Astrocyte (in vitro differentiated cells and primary cell): ENCODE results near the gene USP34. TPM values are rescaled to one million over a fixed set of nuclear protein-coding genes. Genes with fewer than 3 reads are reported as not detected.
A peak's percentile ranks its signal among the peaks of the same experiment; 100 is the strongest.

Source experiments
- DNase-seq: peaks from one replicate; pipeline ENCODE4 v3.0.0-alpha.2; 2010; ENCODE audit warnings: low read depth
- FAIRE-seq: peaks from 2 replicates; lab custom pipeline; 2011; peaks lifted over from hg19 to GRCh38; lab: Jason Lieb, UNC
- H2AFZ ChIP-seq: 2 replicates; pipeline ENCODE4 v1.6.0; 2012; ENCODE audit warnings: low read depth, low read length, inconsistent platforms
- H3K27ac ChIP-seq: 2 replicates; pipeline ENCODE4 v1.5.1; 2011; ENCODE audit warnings: low read depth, low read length, inconsistent platforms
- H3K27me3 ChIP-seq: 2 replicates; pipeline ENCODE4 v1.6.0; 2011; ENCODE audit warnings: low read length, inconsistent platforms; ENCODE audit not compliant: insufficient read depth
- H3K36me3 ChIP-seq: 2 replicates; pipeline ENCODE4 v1.5.1; 2011; ENCODE audit warnings: low read length, inconsistent platforms; ENCODE audit not compliant: insufficient read depth
- H3K4me1 ChIP-seq: 2 replicates; pipeline ENCODE4 v1.5.1; 2011; ENCODE audit warnings: low read length, inconsistent platforms; ENCODE audit not compliant: insufficient read depth
- H3K4me2 ChIP-seq: 2 replicates; pipeline ENCODE4 v1.6.0; 2012; ENCODE audit warnings: low read length, inconsistent platforms
- H3K4me3 ChIP-seq: 2 replicates; pipeline ENCODE4 v1.5.1; 2011; ENCODE audit warnings: low read depth, mild to moderate bottlenecking, low read length, inconsistent platforms; ENCODE audit not compliant: insufficient read depth
- H3K79me2 ChIP-seq: 2 replicates; pipeline ENCODE4 v1.6.0; 2012; ENCODE audit warnings: mild to moderate bottlenecking, low read length, inconsistent platforms; ENCODE audit not compliant: insufficient read depth
- H3K9ac ChIP-seq: 2 replicates; pipeline ENCODE4 v1.6.0; 2012; ENCODE audit warnings: mild to moderate bottlenecking, low read length, inconsistent platforms
- H3K9me3 ChIP-seq: 2 replicates; pipeline ENCODE4 v1.5.1; 2012; ENCODE audit warnings: low read depth, mild to moderate bottlenecking, low read length, inconsistent platforms; ENCODE audit not compliant: insufficient read depth
- H4K20me1 ChIP-seq: 2 replicates; pipeline ENCODE4 v1.6.0; 2012; ENCODE audit warnings: low read length, inconsistent platforms; ENCODE audit not compliant: insufficient read depth
- H3K27ac Mint-ChIP-seq: one replicate; pipeline ENCODE4 v1.8.0; 2021; ENCODE audit warnings: mild to moderate bottlenecking, mixed read lengths; ENCODE audit not compliant: unreplicated experiment
- H3K27me3 Mint-ChIP-seq: one replicate; pipeline ENCODE4 v1.8.0; 2021; ENCODE audit warnings: low read depth, mixed read lengths; ENCODE audit not compliant: unreplicated experiment
- H3K36me3 Mint-ChIP-seq: one replicate; pipeline ENCODE4 v1.8.0; 2021; ENCODE audit warnings: low read depth, mixed read lengths; ENCODE audit not compliant: unreplicated experiment
- H3K4me1 Mint-ChIP-seq: one replicate; pipeline ENCODE4 v1.8.0; 2021; ENCODE audit warnings: low read depth, mixed read lengths; ENCODE audit not compliant: unreplicated experiment
- H3K4me3 Mint-ChIP-seq: one replicate; pipeline ENCODE4 v1.8.0; 2021; ENCODE audit warnings: mild to moderate bottlenecking, moderate library complexity, mixed read lengths; ENCODE audit not compliant: unreplicated experiment
- H3K9me3 Mint-ChIP-seq: one replicate; pipeline ENCODE4 v1.8.0; 2021; ENCODE audit warnings: mild to moderate bottlenecking, mixed read lengths; ENCODE audit not compliant: unreplicated experiment
- CTCF ChIP-seq: IDR thresholded peaks from 2 replicates; pipeline ENCODE4 v1.5.1; 2011; ENCODE audit warnings: low read depth, mild to moderate bottlenecking, inconsistent platforms, low read length, moderate library complexity; ENCODE audit not compliant: insufficient read depth
- EZH2 ChIP-seq: IDR thresholded peaks from 2 replicates; pipeline ENCODE4 v1.6.1; 2012; ENCODE audit warnings: mild to moderate bottlenecking, low read length, inconsistent platforms; ENCODE audit not compliant: insufficient read depth
- total RNA-seq: library from RNA; stranded (reverse); gene quantifications from 2 replicates; pipeline ENCODE4 v1.2.1, GENCODE V29; 2021

Gene USP34
- total RNA-seq, 1 donor from 2014 or later: 99.9 TPM

DNA sequence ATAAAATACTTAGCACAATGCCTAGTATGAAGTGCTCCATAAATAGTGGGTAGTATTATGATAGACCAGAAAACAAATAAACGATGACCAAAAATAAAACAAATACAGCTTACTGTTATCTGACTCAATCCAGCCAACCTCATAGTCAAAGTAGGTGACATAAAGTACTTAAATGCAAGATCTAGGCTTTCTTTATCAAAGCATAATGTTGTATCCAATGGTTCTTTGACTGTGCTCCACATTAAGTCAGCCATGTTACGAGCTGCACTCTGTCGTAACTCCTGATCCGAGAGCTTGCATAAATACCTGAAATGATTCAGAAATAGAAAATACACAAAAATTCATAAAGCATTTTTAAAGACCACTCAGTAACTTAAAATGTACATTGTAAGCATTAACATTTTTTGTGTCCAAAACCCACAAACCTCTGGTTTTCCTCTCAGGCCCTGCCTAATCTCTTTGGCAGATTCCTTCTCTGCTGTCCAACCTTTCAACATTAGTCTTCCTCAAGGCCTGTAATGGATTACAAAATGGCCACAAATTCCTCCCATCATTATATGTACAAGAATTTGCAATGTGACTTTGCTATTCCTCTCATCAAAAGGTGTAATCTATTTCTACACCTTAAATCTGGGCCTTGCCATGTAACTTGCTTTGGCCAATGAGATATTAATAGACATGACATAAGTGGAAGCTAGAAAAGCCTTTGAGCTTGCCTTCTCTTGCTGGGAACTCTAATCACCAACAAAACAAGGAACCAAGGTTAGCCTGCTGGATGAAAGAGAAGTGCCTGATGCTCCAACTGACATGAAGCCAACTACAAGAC is 90.6 kb downstream of the USP34 start:
- Histone ChIP-seq H3K9ac (no peak overlapping the region), H3K9me3 (no peaks in the 10 kb centered on the region), H4K20me1 (peaks cover 12% of the 10 kb centered on the region), H3K27ac (no peak overlapping the region), H3K4me3 (no peak overlapping the region), H3K36me3 (peaks cover 18% of the 10 kb centered on the region), H3K27me3 (no peaks in the 10 kb centered on the region), H2AFZ (no peak overlapping the region), H3K4me1 (no peaks in the 10 kb centered on the region), H3K4me2 (no peak overlapping the region), H3K79me2 (peaks cover 12% of the 10 kb centered on the region)
- Mint-ChIP-seq H3K9me3 (no peaks in the 10 kb centered on the region), H3K27ac (peak overlapping the region; percentile 29), H3K36me3 (peaks cover 11% of the 10 kb centered on the region), H3K4me3 (no peak overlapping the region), H3K4me1 (no peaks in the 10 kb centered on the region), H3K27me3 (no peaks in the 10 kb centered on the region)
- TF ChIP-seq EZH2 (no peak), CTCF (no peak)
- FAIRE-seq: no peak
- DNase-seq: peak; percentile 10

- no peak for FAIRE-seq
- no peak overlapping the region for H3K4me2 ChIP-seq
- no peaks in the 10 kb centered on the region for H3K4me1 ChIP-seq
- peaks cover 18% of the 10 kb centered on the region for H3K36me3 ChIP-seq
- H3K4me3 ChIP-seq: no peak overlapping the region
- Mint-ChIP-seq H3K36me3 (peaks cover 11% of the 10 kb centered on the region), H3K4me1 (no peaks in the 10 kb centered on the region), H3K27ac (peak overlapping the region; percentile 29), H3K4me3 (no peak overlapping the region), H3K9me3 (no peaks in the 10 kb centered on the region), H3K27me3 (no peaks in the 10 kb centered on the region)
- peaks cover 15% of the 10 kb centered on the region for H4K20me1 ChIP-seq
- TF ChIP-seq CTCF (no peak), EZH2 (no peak)
- H3K27me3 ChIP-seq: no peaks in the 10 kb centered on the region
- H3K79me2 ChIP-seq: peaks cover 10% of the 10 kb centered on the region
- H3K9ac ChIP-seq: no peak overlapping the region
- DNase-seq: no peak
- H3K27ac ChIP-seq: no peak overlapping the region
- H3K9me3 ChIP-seq: no peaks in the 10 kb centered on the region
- H2AFZ ChIP-seq: no peak overlapping the region
These were observed 91.4 kb downstream of the USP34 start for GRCh38 chr2:61379521-61379920.

GRCh38 chr2:61378281-61378680 is 92.6 kb downstream of the USP34 start:
- Histone ChIP-seq H3K4me3 (no peak overlapping the region), H3K4me2 (no peak overlapping the region), H3K79me2 (peaks cover 17% of the 10 kb centered on the region), H3K27ac (no peak overlapping the region), H3K9ac (no peak overlapping the region), H3K36me3 (peaks cover 24% of the 10 kb centered on the region), H2AFZ (no peak overlapping the region), H3K4me1 (no peaks in the 10 kb centered on the region), H3K9me3 (no peaks in the 10 kb centered on the region), H3K27me3 (no peaks in the 10 kb centered on the region), H4K20me1 (peaks cover 15% of the 10 kb centered on the region)
- no peak for FAIRE-seq
- no peaks in the 10 kb centered on the region for H3K9me3 Mint-ChIP-seq
- no peak for DNase-seq
- TF ChIP-seq EZH2 (no peak), CTCF (no peak)
- no peak overlapping the region for H3K4me3 Mint-ChIP-seq
- peaks cover 11% of the 10 kb centered on the region for H3K36me3 Mint-ChIP-seq
- H3K4me1 Mint-ChIP-seq: no peaks in the 10 kb centered on the region
- H3K27me3 Mint-ChIP-seq: no peaks in the 10 kb centered on the region
- no peak overlapping the region for H3K27ac Mint-ChIP-seq
